Raji (cell line): ENCODE measurements around the gene PAIP2.

ENCODE experiments used
- POLR2A ChIP-seq: IDR thresholded peaks from 2 replicates; pipeline ENCODE4 v1.6.1; 2011; ENCODE audit warnings: low read depth, low read length, control low read depth; ENCODE audit not compliant: insufficient read depth

The PAIP2 gene

DNA sequence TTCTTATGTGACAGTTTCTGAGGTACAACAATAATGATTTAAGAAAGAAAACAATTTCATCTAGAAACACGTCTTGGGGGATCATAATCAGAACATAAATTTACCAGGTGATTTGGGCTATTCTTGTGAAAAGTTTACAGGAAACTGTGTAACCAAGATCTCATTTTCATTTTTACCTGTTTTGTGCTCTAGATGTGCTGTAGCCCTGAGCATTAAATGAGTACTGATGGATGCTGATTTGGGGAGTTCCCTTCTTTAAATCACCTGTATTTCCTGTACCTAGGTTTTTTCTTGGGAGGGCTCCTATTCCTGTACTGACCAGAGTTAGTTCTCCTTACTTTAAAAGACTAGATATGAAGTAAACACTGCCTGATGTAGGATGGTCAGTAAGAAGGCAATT is 35.5 kb upstream of the PAIP2 start:
- TF ChIP-seq POLR2A = no peak

DNA sequence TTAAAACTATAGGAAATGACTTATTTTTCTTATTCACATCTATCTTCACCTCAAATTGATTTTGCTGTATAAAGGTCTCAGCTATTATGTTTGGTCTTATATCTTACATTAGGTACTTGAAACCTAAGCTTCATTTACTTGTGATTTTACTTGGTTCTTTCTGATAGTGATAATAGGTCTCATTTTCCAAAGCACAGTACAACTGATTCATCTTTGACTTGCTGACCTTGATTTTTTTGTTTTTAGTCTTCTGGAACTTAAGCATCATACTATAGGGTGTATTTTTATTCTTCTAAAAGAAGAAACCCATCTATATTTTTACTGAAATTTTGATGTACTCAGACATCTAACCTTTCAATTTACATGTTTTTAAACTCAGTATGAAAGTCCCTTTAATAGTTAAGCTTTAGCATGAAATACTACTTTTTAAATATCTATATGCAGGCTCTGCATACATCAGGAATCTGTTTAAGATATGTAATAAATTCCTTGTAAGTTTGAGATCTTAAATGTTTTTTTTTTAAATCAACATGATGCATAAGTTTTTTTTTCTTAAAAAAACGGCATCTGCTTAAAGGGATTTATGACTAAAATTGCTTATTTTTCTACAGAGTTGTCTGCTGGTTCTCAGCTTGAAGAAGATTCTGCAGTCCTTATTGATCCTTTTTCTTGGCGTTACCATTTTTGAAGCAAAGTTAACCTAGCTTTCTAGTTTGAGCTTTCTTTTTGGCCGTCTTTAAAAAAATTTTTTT is 34.9 kb upstream of the PAIP2 start:
- no peak for TF ChIP-seq POLR2A

DNA sequence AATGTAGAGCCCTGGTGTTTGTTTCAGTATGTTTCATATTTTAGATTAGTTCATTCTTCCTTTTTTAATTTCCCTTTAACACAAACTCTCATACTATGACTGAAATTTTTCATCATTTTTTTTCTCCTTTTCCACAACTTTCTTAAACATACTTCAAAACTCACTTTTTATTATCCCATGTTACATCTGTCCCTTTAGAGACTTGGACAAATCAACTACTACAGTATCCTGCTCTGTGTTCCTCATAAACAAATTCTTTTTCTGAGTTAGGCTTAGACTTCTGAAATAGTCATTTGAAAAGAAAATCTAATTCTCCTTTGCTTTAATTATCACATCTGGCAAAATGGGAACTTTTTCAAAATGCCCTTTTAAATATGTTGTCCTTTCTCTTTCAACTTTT is 32.9 kb upstream of the PAIP2 start:
- TF ChIP-seq POLR2A = no peak

DNA sequence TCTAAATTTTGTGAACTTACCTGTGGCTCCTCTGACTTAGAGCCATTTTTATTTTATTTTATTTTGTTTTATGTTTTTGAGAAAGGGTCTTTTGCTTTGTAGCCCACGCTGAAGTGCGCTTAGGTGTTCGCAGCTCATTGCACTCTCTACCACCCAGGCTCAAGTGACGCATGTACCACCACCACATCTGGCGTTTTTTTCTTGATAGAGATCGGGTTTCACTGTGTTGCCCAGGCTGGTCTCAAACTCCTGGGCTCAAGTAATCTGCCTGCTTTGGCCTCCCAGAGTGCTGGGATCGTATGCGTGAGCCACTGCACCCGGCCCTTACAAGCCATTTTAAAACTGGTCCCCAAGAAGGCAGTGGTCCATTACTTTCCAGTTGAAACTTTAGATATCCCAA is 29.6 kb upstream of the PAIP2 start:
- no peak for TF ChIP-seq POLR2A

DNA sequence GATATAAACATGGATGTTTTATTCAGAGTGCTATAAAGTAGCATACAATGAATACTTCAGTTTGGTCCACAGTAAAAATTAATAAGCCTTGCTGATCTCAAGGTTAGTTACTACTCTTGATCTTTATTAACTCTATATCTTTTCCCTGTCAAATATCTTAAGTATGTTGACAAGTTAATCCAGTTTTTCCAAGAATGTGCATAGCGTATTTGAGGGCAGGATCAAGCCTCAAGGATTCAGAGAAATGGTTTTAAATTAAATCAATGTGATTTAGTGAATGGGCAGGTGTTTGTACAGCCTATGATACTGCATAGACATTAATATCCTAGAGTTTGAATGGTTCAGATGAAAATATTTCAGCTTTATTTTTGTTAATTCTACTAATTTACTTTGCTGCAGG is 27.4 kb upstream of the PAIP2 start:
- TF ChIP-seq POLR2A = no peak

DNA sequence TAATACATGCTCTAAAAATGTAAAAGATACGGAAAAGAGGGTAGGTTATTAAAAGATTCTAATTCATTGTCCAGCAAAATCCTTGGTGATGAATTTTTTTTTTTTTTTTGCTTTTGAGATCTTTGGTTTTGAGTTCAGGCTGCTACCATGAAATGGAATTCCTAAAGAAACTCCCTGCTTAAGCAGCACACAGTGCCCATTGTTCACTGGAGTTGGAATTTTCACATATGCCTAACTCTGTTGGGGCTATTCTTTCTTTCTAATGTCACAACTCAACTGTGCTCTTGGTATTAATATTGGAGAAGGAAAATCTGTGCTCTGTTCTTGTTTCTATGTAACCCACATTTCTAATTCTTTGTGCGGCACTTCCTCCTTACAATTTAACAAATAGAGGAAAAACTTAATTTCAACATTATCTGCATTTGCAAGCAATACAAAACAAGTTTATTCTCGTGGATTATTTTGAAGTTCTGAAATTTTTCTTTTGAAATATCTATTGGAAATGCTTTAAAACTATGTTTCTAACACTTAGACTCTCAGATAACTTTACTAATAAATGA is 26.5 kb upstream of the PAIP2 start:
- no peak for TF ChIP-seq POLR2A

DNA sequence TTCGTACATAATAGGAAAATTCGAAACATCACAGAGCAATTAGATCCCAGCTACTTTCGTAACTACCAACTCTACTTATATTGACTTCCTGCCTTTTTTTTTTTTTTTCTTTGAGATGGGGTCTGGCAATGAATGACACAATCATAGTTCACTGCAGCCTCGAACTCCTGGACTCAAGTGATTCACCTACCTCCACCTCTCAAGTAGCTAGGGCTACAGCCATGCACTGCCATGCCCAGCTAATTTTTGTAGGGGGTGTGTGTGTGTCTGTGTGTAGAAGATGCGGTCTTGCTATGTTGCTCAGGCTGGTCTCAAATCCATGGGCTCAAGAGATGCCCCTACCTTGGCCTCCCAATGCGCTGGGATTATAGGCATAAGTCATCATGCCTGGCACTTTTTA is 5.8 kb upstream of the PAIP2 start:
- TF ChIP-seq POLR2A = no peak

DNA sequence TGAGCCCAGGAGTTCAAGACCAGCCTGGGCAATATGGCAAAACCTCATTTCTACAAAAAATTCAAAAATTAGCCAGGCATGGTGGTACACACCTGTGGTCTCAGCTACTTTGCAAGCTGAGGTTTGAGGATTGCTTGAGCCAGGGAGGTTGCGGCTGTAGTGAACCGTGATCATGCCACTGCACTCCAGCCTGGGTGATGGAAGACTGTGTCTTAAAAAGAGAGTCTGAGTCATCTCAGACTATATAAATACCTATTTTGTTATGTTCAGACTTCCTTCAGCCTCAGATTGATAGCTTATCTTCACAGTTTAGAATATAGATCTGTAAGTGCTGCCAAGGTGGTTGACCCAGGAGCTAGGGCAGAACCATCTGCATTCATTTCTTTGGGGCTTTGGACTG is 1.6 kb upstream of the PAIP2 start:
- TF ChIP-seq POLR2A = no peak

DNA sequence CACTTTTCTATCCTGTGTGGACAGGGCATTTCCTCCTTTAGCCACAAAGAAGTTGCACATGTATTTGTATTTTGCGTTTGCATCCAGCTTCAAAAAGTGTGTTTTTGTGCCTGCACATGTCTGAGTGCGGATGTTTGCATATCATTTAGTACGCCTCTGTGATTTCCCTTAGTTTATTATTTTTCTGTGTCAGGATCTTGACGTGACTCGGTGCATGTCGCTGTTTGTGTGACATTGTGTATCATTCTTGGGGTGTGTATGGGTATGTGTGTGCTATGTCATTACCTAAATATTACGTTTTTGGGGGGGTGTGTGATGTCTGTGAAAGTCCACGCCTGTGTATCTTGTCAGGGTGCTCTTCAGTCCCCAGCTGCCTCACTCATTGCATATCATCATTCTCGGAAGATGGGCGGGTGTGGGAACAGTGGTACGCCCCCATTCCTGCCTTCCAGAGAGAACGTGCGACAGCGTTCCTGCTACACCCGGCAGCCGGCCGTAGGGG is 416 bp upstream of the PAIP2 start:
- no peak for TF ChIP-seq POLR2A

DNA sequence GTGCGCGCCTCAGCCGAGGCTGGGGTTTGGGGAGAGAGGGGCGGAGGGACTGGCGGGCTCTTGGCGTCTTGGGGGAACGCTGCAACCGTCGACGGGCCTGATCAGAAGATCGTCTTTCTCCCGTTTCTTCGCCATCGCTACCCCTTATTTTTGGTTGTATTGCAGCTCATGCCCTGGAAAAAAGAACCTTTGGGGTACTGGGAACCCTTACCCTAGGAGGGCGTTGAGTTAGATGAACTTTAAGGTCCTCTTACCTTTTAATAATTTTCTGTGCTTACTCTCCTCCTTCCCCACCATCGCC is 719 bp downstream of the PAIP2 start:
- TF ChIP-seq POLR2A = no peak

DNA sequence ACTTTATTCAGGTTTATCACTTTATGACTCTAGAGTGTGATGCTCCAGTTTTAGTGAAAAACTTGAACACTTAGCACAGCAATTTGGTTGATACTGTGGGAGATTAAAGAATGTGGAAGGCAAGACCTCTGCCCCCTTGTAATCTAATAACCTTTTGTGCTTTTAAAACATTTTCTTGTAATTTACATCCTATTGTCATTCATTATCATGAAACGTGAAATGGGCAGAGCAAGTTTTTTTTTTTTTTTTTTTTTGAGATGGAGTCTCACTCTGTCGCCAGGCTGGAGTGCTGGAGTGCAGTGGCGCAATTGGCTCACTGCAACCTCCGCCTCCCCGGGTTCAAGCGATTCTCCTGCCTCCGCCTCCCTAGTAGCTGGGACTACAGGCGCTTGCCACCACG is 1.8 kb downstream of the PAIP2 start:
- no peak for TF ChIP-seq POLR2A

DNA sequence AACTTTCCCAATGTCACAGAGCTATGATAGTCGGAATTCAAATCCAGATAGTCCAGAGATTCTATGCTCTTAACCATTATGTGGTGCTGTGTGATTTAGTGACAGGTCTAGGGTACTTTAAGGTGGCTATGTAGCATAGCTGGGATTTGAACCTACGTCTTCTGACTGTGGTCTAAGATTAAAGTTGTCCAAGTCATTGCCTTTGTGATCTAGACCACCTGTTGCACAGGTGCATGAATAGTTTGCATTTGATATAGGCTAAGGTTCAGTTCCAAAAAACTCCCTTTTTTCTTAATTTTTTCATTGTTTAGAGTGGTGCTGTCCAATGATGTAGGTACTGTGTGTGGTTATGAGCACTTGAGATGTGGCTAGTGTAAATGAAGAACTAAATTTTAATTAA is 2.5 kb downstream of the PAIP2 start:
- TF ChIP-seq POLR2A = no peak

DNA sequence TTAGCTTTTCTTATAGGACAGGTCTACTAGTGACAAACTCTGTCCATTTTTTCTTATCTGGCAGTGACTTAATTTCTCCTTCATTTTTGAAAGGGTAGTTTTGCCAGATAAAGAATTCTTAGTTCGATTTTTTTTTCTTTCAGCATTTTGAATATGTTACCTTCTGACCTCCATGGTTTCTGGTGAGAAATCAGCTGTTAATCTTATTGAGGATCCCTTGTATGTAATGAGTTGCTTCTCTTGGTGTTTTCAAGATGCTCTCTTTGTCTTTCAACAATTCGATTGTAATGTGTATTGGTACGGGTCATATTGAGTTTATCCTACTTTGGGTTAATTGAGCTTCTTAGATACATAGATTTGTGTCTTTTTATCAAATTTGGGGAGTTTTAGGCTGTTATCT is 12.5 kb downstream of the PAIP2 start:
- TF ChIP-seq POLR2A = no peak

DNA sequence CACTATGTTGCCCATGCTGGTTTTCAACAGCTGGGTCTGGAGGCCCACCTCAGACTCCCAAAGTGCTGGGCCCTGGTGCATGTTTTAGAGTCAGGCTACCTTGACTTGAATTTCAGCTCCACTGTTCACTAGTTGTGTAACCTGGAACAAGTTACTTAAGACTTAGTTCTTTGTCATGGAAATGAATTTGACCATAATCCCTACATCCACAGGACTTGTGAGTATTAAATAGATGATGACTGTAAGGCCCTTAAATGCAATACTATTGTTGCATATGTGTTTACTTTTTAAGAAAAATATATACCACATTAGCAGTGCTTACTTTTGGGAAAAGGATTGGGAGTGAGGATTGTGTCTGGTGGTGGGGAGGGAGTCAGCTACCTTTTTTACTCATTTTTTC is 16.4 kb downstream of the PAIP2 start:
- TF ChIP-seq POLR2A = no peak

DNA sequence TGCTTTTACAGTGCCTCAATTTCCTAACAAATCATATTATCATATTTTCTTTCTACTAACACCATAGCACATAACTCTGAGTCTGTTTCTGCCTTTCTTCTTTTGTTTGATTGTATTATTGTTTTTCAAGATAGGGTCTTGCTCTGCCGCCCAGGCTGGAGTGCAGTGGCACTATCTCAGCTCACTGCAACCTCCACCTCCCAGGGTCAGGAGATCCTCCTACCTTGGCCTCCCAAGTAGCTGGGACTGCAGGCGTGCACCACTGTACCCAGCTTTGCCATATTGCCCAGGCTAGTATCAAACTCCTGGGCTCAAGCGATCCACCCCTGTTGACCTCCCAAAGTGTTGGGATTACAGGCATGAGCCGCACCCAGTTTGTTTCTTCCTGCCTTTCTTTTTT is 18.7 kb downstream of the PAIP2 start:
- TF ChIP-seq POLR2A = no peak

DNA sequence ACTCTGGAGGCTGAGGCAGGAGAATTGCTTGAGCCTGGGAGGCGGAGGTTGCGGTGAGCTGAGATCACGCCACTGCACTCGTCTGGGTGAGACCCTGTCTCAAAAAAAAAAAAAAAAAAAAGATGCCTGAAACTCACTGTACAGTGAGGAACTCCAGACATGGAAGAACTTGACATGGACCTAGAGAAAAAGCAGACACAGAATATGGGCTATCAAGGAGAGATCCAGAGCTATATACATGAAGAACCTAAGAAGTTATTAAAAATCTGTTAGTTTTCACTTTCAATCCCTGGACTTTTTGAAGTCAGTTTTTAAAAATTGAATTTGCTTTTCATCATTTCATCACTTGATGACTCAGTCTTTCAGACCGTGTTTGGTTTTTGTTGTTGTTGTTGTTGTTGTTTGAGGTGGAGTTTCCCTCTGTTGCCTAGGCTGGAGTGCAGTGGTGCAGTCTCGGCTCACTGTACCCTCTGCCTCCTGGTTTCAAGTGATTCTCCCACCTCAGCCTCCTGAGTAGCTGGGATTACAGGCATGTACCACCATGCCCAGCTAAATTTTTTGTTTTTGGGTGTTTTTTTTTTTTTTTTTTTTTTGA is 20.3 kb downstream of the PAIP2 start:
- TF ChIP-seq POLR2A = no peak

DNA sequence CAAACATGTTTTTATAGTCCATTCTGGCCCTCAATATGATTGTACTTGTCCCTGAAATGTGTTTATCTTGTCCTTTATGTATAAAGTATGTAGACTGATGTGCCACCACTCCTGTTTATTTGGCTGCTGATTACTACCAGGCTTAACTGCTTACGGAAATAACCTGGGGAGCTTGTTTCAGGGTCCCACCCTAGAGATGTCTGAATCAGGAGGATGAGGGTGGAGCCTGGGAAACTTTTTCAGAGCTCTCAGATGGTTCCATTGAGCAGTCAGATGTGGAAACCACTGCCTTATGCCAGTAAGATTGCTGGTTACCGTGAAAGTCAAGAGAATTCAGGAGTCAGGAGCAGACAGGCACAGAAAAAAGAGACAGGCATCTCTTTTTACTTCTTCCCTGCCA is 22.3 kb downstream of the PAIP2 start:
- TF ChIP-seq POLR2A = no peak
